ENCODE results near the gene RCOR1.

- TF ChIP-seq POLR2A (IDR thresholded peaks at IDR 0.05) (no peak), CTCF (IDR thresholded peaks at IDR 0.05) (no peak), EP300 (IDR thresholded peaks at IDR 0.05) (no peak)
Observed at GRCh38 chr14:102708494-102708893, 116.0 kb downstream of the RCOR1 start.

Data from ovary (tissue), 3 donors.